HEK293 (cell line): ENCODE data around the gene TP73.

Source experiments
- CTCF ChIA-PET: fragments of 350-600 bp; formaldehyde crosslinking; extraction: SDS; loops from one replicate; lab custom pipeline; 2021; ENCODE audit warnings: antibody characterized with exemption; lab: Yijun Ruan, JAX
- POLR2A ChIA-PET: fragments of 300-600 bp; formaldehyde crosslinking; extraction: SDS; loops from one replicate; lab custom pipeline; 2020; ENCODE audit warnings: antibody characterized with exemption, inconsistent platforms; lab: Yijun Ruan, JAX
- H3K27ac ChIP-seq: fragments of 200-500 bp; sonication (Bioruptor generic); 2 replicates; pipeline ENCODE4 v1.5.1; 2014; ENCODE audit warnings: low read depth, low read length, control low read depth, inconsistent platforms; ENCODE audit errors: extremely low read depth
- H3K36me3 ChIP-seq, 2 experiments: fragments of 200-500 bp in 1 of 2; sonication (Bioruptor generic) in 1 of 2; 1 replicate in 1 of 2; 2 replicates in 1 of 2; pipeline ENCODE4 v1.5.1; 2014 to 2017; ENCODE audit warnings: inconsistent platforms in 2 of 2, low read length in 2 of 2; ENCODE audit not compliant: control insufficient read depth in 2 of 2, insufficient read depth in 1 of 2
- H3K4me1 ChIP-seq: fragments of 200-500 bp; sonication (Bioruptor generic); 2 replicates; pipeline ENCODE4 v1.5.1; 2014; ENCODE audit warnings: mild to moderate bottlenecking, low read length, inconsistent platforms; ENCODE audit not compliant: control insufficient read depth, insufficient read depth
- H3K4me3 ChIP-seq: 2 replicates; pipeline ENCODE4 v1.5.1; 2011; ENCODE audit warnings: low read depth, mild to moderate bottlenecking, control low read depth, low read length, moderate library complexity
- H3K9me3 ChIP-seq: fragments of 200-500 bp; sonication (Bioruptor generic); 2 replicates; pipeline ENCODE4 v1.5.1; 2014; ENCODE audit warnings: low read depth, low read length, inconsistent platforms; ENCODE audit not compliant: control insufficient read depth, insufficient read depth
- OVOL3 ChIP-seq: fragments of 450-650 bp; formaldehyde crosslinking; IDR thresholded peaks from 2 replicates; pipeline ENCODE4 v1.5.1; 2016; ENCODE audit warnings: missing biosample characterization, missing genetic modification characterization
- PRDM1 ChIP-seq: fragments of 450-650 bp; formaldehyde crosslinking; IDR thresholded peaks from 2 replicates; pipeline ENCODE4; 2016; ENCODE audit warnings: missing biosample characterization, missing genetic modification characterization
- RBAK ChIP-seq: fragments of 450-650 bp; formaldehyde crosslinking; IDR thresholded peaks from 2 replicates; pipeline ENCODE4 v1.5.1; 2016; ENCODE audit warnings: missing biosample characterization, missing genetic modification characterization
- SCRT1 ChIP-seq: fragments of 450-650 bp; formaldehyde crosslinking; IDR thresholded peaks from 2 replicates; pipeline ENCODE4 v1.5.1; 2016; ENCODE audit warnings: missing biosample characterization, missing genetic modification characterization, borderline replicate concordance
- SCRT2 ChIP-seq: fragments of 450-650 bp; formaldehyde crosslinking; IDR thresholded peaks from 2 replicates; pipeline ENCODE4 v1.5.1; 2016; ENCODE audit warnings: missing biosample characterization, missing genetic modification characterization
- SP7 ChIP-seq: fragments of 450-650 bp; formaldehyde crosslinking; IDR thresholded peaks from 2 replicates; pipeline ENCODE4 v1.5.1; 2016; ENCODE audit warnings: missing biosample characterization, missing genetic modification characterization
- WT1 ChIP-seq: fragments of 450-650 bp; formaldehyde crosslinking; IDR thresholded peaks from 2 replicates; pipeline ENCODE4 v1.5.1; 2016; ENCODE audit warnings: missing biosample characterization, missing genetic modification characterization
- ZBTB10 ChIP-seq: fragments of 450-650 bp; formaldehyde crosslinking; IDR thresholded peaks from 2 replicates; pipeline ENCODE4 v1.5.1; 2016; ENCODE audit warnings: missing biosample characterization, missing genetic modification characterization
- ZNF184 ChIP-seq: fragments of 450-650 bp; IDR thresholded peaks from 2 replicates; pipeline ENCODE4 v1.5.1; 2018; ENCODE audit warnings: missing biosample characterization, mild to moderate bottlenecking, missing genetic modification characterization
- ZNF223 ChIP-seq: fragments of 450-650 bp; formaldehyde crosslinking; IDR thresholded peaks from 2 replicates; pipeline ENCODE4 v1.5.1; 2016; ENCODE audit warnings: missing biosample characterization, missing genetic modification characterization
- ZNF26 ChIP-seq: fragments of 450-650 bp; formaldehyde crosslinking; IDR thresholded peaks from 2 replicates; pipeline ENCODE4 v1.5.1; 2016; ENCODE audit warnings: missing biosample characterization, missing genetic modification characterization
- ZNF280D ChIP-seq: fragments of 450-650 bp; formaldehyde crosslinking; IDR thresholded peaks from 2 replicates; pipeline ENCODE4 v1.5.1; 2016; ENCODE audit warnings: missing biosample characterization, missing genetic modification characterization
- ZNF362 ChIP-seq: fragments of 450-650 bp; formaldehyde crosslinking; IDR thresholded peaks from 2 replicates; pipeline ENCODE4 v1.5.1; 2016; ENCODE audit warnings: missing biosample characterization, missing genetic modification characterization
- ZNF521 ChIP-seq: fragments of 450-650 bp; formaldehyde crosslinking; IDR thresholded peaks from 2 replicates; pipeline ENCODE4 v1.5.1; 2017; ENCODE audit warnings: missing biosample characterization, mild to moderate bottlenecking, missing genetic modification characterization
- ZNF626 ChIP-seq: fragments of 450-650 bp; sonication (Bioruptor Pico); formaldehyde crosslinking; IDR thresholded peaks from 2 replicates; pipeline ENCODE4 v1.5.1; 2018; ENCODE audit warnings: missing biosample characterization, missing genetic modification characterization, inconsistent platforms
- ZXDB ChIP-seq: fragments of 450-650 bp; formaldehyde crosslinking; IDR thresholded peaks from 2 replicates; pipeline ENCODE4 v1.5.1; 2016; ENCODE audit warnings: missing biosample characterization, missing genetic modification characterization
- TF ChIP-seq, protein P1 (sequence below): IDR thresholded peaks from 2 replicates; pipeline ENCODE4 v1.6.1; 2011; ENCODE audit warnings: mild to moderate bottlenecking, low read depth, low read length, borderline replicate concordance

The TP73 gene

GRCh38 chr1:3759164-3759563 is 106.8 kb downstream of the TP73 start:
- no peak overlapping the region for H3K4me3 ChIP-seq
- no peaks in the 10 kb centered on the region for H3K4me1 ChIP-seq
- TF ChIP-seq WT1 (tag by site-specific recombination) (no peak), ZNF626 (tag by site-specific recombination) (no peak), OVOL3 (tag by site-specific recombination) (no peak), ZNF26 (tag by site-specific recombination) (no peak), PRDM1 (tag by site-specific recombination) (no peak), SP7 (tag by site-specific recombination) (no peak), ZNF184 (tag by site-specific recombination) (no peak), ZBTB10 (tag by site-specific recombination) (no peak), RBAK (no peak), ZNF223 (tag by site-specific recombination) (no peak)
- TF ChIP-seq, protein P1, sequence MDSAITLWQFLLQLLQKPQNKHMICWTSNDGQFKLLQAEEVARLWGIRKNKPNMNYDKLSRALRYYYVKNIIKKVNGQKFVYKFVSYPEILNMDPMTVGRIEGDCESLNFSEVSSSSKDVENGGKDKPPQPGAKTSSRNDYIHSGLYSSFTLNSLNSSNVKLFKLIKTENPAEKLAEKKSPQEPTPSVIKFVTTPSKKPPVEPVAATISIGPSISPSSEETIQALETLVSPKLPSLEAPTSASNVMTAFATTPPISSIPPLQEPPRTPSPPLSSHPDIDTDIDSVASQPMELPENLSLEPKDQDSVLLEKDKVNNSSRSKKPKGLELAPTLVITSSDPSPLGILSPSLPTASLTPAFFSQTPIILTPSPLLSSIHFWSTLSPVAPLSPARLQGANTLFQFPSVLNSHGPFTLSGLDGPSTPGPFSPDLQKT = no peak
- TF ChIP-seq, all 188 proteins: peak for 0
- ChIA-PET CTCF (interaction anchor here (1.1 kb wide), 1 partner anchor 140 kb away, joined by 3 read pairs; no protein-coding TSS in a partner anchor), POLR2A (no interaction called here)
- Histone ChIP-seq H3K9me3 (no peaks in the 10 kb centered on the region), H3K27ac (no peak overlapping the region), H3K36me3 (no peaks in the 10 kb centered on the region)

DNA sequence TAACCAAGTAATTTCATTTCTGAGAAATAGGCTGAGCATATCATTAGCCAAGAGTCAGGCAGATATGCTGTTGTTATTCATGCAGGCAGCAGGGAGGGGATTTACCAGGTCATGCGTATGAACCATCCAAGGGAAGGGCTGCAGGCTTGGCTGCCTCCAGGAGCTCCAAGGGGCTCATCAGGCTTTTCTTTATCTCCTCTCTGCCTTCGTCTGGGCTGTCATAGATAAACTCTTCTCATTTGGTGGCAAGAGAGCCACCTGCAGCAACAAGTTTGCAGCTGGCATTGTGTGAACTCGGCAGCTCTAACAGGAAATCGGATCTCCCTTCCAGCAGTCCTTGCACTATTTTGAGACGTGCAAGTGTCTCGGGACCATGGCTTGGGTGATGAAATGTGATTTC is 107.5 kb downstream of the TP73 start:
- Histone ChIP-seq H3K4me3 (no peak overlapping the region), H3K9me3 (no peaks in the 10 kb centered on the region), H3K4me1 (no peaks in the 10 kb centered on the region), H3K36me3 (no peaks in the 10 kb centered on the region), H3K27ac (no peak overlapping the region)
- TF ChIP-seq SCRT2 (tag by site-specific recombination) (0 out of 2 replicates have a peak, but pooled peaks have one; percentile 20), SCRT1 (tag by site-specific recombination) (no peak)
- ChIA-PET POLR2A (no interaction called here), CTCF (interaction anchor here (1.1 kb wide), 1 partner anchor 141 kb away, joined by 3 read pairs; no protein-coding TSS in a partner anchor)

DNA sequence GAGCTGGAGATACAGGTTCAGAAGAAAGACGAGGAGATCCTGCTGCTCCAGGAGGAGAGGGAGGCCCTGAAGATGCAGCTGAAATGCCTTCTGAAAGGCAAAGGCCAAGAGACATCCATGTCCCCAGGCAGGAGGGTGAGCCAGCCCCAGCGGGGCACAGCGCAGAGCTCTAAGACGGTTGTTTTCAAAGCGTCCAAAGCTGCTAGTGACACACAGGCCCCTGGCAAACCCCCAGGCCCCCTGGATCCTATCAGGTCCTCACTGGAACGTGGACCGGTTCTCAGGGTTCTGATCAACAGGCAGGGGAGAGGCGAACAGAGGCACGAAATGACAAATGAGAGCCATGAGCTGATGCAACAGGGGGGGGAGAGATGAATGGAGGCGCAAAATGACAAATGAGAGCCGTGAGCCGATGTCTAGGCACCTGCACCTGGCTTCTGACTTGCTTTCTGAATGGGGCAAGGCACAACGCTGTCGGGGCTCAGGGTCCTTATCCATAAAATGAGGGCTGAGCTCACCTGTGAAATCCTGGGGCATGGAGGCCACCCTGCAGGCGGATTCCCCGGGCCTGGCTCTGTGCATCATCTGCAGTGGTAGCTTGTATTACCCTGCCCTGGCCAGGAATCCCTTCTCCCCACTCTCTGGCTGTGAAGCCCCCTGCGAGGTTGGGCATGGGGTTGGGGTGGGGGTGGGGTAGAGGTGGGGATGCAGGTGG is 109.1 kb downstream of the TP73 start:
- no peak overlapping the region for H3K4me3 ChIP-seq
- no peaks in the 10 kb centered on the region for H3K4me1 ChIP-seq
- CTCF ChIA-PET = interaction anchor here (0.9 to 1.2 kb wide), 2 partner anchors 8 to 15 kb away, joined by 3 read pairs; no protein-coding TSS in a partner anchor
- no peaks in the 10 kb centered on the region for H3K36me3 ChIP-seq
- no peak overlapping the region for H3K27ac ChIP-seq
- POLR2A ChIA-PET = interaction anchor here (0.6 to 1.3 kb wide), 2 partner anchors 14 to 734 kb away, joined by 5 read pairs; no protein-coding TSS in a partner anchor
- H3K9me3 ChIP-seq = no peaks in the 10 kb centered on the region
- TF ChIP-seq ZNF521 (tag by site-specific recombination) (no peak), ZBTB10 (tag by site-specific recombination) (no peak), ZNF280D (no peak), ZXDB (tag by site-specific recombination) (no peak), ZNF362 (no peak)
